HG03575 (cell line): ENCODE measurements around the gene PAQR8.
"Not testable (repeated sequence)": the region's sequence is repeated elsewhere in the genome, so short reads cannot be mapped to it uniquely, and the experiment has no call there.

Experiments used
- ATAC-seq: cut with Tn5 transposase; IDR thresholded peaks from one replicate; pipeline ENCODE4 v1.9.1; 2021; ENCODE audit not compliant: unreplicated experiment, insufficient number of reproducible peaks, low FRiP score; ENCODE audit errors: extremely low read depth

Gene PAQR8

DNA sequence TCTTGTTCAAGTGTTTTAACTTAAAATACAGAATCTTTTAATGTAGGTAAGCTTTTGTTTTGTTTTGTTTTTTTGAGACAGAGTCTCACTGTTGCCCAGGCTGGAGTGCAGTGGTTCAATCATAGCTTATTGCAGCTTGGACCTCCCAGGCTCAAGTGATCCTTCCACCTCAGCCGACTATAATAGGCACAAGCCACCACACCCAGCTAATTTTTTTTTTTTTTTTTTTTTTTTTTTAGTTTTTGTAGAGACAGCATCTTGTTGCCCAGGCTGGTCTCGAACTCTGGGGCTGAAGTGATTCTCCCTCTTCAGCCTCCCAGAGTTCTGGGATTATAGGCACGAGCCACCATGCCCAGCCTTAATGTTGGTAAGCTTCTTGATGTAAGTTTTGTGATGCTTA lies 61.5 kb downstream of the PAQR8 start:
- no peak for ATAC-seq

DNA sequence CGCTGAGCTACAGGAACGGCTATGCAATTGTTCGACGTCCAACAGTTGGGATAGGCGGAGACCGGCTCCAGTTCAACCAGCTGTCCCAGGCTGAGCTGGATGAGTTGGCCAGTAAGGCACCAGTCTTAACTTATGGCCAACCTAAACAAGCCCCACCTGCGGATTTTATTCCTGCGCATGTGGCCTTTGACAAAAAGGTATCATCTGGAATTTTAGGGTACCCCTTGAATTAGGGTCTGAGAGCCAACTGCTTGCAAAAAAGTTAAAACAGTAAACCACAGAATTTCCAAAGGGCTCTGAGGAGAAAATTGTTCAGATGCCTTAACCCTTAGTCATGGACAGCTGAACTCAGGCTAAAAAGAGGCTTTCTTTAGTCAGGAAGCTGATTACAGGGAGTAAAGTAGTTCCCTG lies 62.0 kb downstream of the PAQR8 start:
- no peak for ATAC-seq

DNA sequence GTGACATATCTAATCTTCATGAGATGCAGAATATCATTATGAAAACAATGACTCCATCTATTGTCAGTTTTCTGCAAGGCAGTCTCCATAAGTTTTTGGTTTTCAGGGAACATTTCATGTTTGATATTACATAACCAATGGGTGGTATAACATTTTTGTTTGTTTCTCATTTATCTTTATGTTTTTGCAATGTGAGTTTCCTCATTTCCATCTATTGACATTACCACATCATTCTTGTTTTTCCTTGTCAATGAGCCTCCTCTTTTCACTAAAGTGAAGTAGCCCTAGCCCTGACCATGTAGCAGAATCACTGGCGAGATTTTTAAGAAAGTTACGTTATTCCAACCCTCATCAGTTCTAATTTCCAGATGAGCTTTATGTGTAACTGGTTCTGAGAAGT lies 62.6 kb downstream of the PAQR8 start:
- ATAC-seq: no peak

DNA sequence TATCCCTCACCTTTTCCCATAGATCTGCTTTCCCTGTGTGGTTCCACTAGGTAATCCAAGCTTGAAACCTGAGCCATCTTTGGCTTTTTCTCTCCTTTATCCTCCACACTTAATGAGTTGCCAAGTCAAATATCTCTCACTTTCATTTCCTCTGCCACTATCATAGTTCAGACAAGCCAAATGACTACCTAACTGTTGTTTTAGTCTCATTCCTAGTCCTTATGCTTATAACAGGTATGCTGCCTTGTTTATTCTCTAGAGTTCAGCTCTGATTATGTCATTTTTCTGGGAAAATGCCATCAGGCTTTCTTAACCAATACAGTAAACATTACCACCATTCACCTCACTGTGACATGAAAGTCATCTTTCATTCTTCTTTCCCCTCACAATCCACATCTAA lies 64.7 kb downstream of the PAQR8 start:
- ATAC-seq: no peak

DNA sequence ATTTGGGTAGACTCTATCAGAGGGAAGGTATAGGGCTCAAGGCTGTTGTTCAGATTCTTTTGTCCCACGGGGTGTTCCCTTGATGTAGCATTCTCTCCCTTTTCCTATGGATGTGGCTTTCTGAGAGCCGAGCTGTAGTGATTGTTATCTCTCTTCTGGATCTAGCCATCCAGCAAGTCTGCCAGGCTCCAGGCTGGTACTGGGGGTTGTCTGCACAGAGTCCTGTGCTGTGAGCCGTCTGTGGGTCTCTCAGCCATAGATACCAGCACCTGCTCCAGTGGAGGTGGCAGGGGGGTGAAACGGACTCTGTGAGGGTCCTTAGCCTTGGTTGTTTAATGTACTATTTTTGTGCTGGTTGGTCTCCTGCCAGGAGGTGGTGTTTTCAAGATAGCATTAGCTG lies 71.3 kb downstream of the PAQR8 start:
- not testable (repeated sequence) for ATAC-seq

DNA sequence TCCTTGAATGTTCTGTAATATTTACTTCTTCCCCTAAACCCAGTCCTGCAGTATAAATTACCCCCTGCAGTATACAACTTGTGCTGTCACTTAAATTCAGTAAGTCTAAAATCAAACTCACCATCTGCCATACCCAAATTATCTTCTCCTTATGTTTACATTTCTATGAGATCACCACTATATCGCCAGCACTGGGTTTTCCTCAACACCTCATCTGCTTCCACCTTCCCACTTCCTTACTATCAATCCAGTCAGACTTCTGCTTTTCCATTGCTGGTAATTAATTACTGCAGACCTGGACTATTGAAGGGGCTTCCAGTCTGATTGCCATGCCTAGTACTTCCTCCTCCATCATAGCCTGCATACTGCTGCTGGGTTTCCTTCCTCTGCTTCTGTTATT lies 73.4 kb downstream of the PAQR8 start:
- ATAC-seq: no peak

DNA sequence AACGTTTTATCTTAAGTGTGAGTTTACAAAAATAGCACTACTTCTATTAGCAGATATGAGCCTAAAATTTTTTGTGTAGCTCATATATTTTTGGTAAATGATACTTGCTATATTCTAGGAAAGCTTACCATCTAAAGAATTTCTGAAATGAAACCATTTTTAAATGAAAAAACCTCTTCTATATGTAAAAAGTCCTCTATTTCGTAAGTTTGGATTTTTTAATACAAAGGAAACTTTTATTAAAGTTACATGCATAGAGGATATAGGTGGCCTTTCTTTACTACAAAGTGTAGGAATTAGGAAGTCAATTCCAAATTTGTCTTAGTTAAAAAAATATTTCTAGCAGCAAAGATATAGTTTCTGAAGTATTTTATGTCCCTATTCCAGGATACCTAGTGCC lies 77.0 kb downstream of the PAQR8 start:
- no peak for ATAC-seq

DNA sequence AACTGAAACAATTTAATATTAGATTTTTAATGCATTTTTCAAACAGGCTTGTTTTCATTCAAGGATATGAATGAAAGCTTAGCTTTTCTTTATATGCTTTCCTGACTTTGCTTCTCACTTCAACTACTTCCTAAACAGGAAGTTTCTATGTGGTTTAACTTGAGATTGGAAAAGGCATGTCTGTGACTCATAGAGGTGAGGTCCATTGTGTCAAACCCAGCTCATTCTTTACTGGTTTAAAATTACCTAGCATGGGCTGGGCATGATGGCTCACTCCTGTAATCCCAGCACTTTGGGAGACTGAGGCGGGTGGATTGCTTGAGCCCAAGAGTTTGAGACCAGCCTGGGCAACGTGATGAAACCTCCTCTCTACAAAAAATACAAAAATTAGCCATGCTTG lies 92.6 kb downstream of the PAQR8 start:
- ATAC-seq: no peak

DNA sequence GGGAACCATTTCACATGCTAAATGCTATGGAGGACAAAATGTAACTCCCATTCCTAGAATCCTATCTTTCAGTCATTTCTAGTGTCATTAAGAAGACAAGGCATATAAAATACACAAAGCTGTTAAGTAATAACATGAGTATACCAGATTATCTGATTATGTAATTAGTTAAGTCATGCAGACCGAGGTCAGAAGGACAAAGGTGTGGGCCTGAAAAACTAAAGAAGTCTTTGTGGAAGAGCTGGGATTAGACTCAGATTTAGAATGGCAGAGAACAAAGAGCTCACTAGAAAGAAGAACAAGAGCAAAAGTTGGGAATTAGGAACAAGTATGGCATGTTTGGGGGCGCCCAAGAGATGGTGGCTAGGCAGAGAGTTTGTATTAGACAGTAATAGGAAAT lies 95.1 kb downstream of the PAQR8 start:
- no peak for ATAC-seq
